ENCODE results near the gene ADK.
"Not testable (repeated sequence)": the region's sequence is repeated elsewhere in the genome, so short reads cannot be mapped to it uniquely, and the experiment has no call there.

The ADK gene

GRCh38 chr10:74145133-74145532 lies 5.9 kb upstream of the ADK start:
- FAIRE-seq (no peak), DNase-seq (ENCODE audit: low spot score) (no peak)

DNA sequence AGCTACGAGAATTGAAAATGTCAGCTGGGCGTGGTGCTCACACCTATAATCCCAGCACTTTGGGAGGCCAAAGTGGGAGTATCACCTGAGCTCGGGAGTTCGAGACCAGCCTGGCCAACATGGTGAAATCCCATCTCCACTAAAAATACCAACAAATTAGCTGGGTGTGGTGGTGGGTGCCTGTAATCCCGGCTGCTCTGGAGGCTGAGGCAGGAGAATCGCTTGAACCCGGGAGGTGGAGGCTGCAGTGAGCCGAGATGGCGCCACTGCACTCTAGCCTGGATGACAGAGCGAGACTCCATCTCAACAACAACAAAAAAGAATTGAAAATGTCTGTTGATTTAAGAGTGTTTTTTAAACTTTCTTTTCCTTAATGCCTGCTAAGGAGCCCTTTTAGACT lies 4.0 kb upstream of the ADK start:
- not testable (repeated sequence) for FAIRE-seq; DNase-seq (ENCODE audit: low spot score)

GRCh38 chr10:74150204-74150989 lies 624 bp upstream of the ADK start, which contains the start of gene AP3M1:
TSS of gene AP3M1 (minus strand) at chr10:74150828. CDS start at chr10:74138379, 12,449 bp downstream.
- peak; percentile 90 for DNase-seq (ENCODE audit: low spot score)
- FAIRE-seq: no peak

DNA sequence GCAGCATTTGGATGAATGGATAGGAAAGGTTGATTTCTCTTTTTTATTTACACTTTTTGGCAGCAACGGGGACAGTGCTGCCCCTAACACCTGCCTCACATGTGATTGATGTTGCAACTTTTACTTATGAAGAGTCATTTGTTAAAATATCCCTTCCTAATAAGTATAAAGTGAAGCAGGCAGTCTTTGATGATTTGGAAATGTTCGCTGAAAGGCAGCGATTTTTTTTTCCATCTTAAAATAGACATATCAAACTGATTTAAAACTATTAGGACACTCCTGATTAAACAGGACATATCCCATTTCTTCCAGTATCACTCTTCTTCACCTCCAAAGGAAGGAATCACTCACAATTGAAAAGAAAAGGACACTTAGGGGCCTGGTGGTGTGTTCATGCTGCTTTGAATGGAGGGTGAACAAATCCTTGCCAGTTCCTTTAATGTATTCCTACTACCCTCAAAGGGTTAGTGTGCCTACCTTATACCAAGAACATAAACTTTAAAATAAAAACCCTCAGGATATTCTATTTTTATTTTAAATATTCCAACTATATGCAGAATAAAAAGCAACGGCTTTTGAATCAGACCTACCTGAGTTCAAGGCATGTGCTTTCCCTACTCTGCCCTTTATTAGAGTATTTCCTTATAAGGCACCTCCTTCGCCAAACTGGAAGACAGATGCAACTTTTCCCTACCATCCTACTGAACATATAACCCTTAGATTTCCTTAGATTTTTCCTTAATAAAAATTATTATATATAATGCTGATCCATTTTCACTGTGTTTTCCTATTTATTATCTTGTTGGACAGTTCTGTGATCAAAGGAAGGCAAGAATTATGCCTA lies 1.1 kb downstream of the ADK start:
- FAIRE-seq: no peak

GRCh38 chr10:74153123-74153522 lies 2.1 kb downstream of the ADK start:
- peak; percentile 26 for DNase-seq (ENCODE audit: low spot score)
- FAIRE-seq: no peak

More for the DNA sequence above, 1.1 kb downstream of the ADK start:
- DNase-seq (ENCODE audit: low spot score): peak; percentile 5

- no peak for FAIRE-seq
- DNase-seq (ENCODE audit: low spot score): no peak
Observed at GRCh38 chr10:74153676-74154075, 2.7 kb downstream of the ADK start.

DNA sequence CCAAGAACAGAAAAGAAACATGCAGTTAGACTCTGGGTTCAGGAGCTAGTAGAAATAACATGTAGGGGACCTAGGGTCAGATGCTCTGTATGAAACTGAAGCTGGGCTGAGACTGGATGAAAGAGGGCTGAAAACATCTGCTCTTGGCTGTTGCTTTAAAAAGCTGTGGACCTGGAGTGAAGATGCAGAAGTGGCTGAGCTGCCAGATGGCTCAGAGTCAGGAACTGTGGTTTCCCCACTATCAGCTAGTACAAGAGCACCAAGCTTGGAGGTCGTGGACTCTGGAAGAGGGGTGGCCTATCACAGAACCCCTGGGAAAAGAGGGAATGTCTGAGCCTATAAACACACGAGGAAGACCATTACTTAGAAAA lies 5.9 kb downstream of the ADK start:
- DNase-seq (ENCODE audit: low spot score): no peak
- FAIRE-seq: no peak

DNA sequence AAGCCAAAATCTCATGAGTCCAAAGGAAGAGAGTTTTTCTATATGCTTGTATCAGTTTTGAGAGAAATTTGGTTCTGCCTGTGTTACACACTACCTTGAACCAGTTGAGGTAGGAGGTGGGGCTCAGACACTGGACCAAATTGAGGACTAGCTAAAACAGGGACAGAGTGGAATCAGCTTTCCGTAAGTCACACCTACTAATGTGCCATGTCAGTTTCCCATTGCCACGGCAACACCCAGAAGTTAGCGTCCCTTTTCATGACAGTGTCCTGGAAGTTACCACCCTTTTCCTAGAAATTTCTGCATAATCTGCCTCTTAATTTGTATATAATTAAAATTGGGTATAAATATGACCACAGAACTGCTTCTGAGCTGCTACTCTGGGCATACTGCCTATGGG lies 9.0 kb downstream of the ADK start:
- FAIRE-seq (no peak), DNase-seq (ENCODE audit: low spot score) (no peak)

- no peak for FAIRE-seq
Observed at GRCh38 chr10:74163319-74164068, 12.5 kb downstream of the ADK start.

DNA sequence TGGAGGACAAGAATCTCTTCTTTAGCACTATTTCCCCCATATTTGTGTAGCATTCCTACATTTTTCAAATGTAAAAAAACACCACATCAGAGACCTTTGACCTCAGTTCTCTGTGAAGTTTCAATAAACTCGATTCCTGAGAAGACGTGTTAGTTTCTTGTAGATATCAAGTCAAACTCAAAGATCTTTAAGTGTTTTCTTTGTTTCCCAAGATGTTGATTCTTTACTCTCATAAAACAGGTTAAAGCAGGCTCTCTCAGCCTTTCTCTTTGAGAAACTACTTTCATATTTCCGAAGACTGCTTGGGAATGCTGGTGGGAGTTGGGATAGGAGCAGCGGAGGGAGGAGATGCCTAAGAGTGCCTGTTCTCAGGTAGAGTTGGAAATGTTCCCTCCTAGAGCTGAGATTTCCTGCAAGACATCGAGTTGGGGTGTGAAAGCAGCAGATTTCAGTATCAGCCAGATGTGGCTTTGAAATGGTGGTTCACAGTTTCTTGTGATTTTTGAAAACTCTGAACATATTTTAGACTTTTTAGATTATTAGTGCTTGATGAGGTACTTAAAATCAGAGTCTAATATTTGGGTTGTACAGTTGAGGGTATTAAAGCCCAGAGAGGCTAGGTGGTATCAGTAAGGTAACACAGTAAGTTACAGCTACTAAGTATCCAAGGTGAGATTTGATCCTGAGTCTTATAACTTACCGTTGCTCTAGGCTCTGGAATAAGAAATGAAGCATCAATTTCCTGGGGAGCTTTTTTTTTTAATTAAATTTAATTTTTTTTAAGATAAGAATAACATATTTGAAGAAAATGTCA lies 13.9 kb downstream of the ADK start:
- FAIRE-seq (no peak), DNase-seq (ENCODE audit: low spot score) (no peak)

More at GRCh38 chr10:74163319-74164068, 12.5 kb downstream of the ADK start:
- no peak for DNase-seq (ENCODE audit: low spot score)

DNA sequence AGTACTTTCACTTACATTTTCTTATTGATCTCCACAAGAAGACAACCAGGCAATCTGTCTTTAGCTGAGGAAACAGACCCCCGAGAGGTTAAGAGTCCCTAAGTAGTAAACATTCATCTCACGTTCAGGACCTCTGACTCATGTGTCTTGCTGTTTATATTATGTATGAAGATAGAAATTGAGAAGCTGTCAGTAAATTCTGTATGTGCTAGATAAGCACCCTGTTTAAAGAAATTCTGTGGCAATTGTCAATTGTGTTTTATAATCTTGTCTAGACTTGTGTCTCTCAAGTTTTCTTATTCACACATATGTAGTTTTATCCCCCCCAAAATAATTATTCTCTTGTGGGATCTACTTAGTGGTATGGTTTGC lies 14.5 kb downstream of the ADK start:
- FAIRE-seq (no peak), DNase-seq (ENCODE audit: low spot score) (no peak)

- FAIRE-seq (no peak), DNase-seq (ENCODE audit: low spot score) (no peak)
Observed at GRCh38 chr10:74167443-74167842, 16.4 kb downstream of the ADK start.

DNA sequence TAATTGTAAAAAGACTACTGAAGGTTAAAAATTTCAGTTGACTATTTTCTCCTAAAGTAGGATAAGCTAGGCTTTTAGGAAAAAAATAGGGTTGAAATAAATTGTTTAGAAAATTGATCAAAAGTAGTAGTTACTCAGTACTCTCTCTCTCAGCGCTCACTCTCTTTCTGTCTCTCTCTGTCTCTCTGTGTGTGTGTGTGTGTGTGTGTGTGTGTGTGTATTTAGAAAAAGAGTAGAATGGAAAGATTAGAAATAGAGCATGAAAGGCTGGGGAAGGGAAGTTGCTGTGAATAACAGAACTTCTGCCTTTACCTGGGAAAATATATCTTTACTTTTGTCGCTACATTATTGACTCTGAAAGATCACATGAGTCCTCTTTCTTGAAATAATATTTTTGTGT lies 20.6 kb downstream of the ADK start:
- no peak for FAIRE-seq

DNA sequence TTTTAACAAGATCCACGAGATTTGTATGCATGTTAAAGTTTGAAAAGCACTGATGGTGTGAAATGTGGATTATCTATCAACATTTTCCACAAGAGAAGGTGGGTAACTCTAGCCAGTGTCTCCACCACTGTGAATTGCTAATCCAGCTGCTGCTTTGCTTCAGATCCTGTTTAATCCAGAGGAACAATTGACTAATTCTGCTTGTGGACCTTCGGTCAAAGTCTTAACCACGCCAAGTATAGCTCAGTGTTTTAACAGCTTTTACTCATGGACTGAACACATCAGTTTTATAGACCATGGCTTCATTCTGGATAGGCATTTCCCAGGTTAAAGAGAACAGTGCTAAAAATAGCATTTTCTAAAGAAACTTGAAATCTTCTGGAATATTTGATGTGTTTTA lies 23.5 kb downstream of the ADK start:
- FAIRE-seq (no peak), DNase-seq (ENCODE audit: low spot score) (no peak)

More for the DNA sequence above, 20.6 kb downstream of the ADK start:
- DNase-seq (ENCODE audit: low spot score): no peak

DNA sequence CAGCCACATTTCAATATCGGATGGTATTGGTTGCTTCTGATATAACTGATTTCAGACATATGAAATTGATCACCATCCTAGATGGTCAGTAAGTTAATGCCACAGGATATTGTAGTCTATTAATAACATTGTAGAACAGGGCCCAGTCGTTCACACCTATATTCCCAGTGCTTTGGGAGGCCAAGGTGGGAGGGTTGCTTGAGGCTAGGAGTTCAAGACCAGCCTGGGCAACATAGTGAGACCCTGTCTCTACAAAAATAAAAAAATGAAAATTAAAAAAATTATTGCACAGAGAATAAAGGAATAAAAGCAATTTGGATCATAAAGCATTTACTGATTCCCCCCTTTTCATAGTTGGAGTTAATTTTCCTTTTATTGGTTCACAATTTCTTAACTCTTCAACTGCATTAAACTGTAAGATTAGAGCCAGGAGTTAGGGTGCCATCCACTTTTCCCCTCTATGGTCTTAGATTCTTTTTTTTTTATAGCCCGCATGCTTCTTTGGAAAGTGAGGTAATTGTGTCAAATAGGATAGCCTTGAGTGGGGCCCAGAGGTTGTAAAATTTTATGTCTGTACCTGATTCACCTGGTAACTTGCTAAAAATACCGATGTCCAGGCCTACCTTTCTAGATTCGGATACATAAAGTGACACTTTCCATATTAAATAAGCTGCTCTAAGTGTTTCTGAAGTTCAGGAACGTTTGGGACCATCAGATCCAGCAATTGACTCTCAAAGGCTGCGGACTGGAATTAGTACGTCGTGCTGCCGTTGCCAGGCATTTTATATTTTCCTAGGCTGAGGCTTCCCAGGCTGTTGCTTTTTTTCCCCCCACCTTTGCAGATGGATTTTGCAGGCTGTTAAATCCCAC lies 24.7 kb downstream of the ADK start:
- DNase-seq (ENCODE audit: low spot score) (no peak), FAIRE-seq (no peak)

DNA sequence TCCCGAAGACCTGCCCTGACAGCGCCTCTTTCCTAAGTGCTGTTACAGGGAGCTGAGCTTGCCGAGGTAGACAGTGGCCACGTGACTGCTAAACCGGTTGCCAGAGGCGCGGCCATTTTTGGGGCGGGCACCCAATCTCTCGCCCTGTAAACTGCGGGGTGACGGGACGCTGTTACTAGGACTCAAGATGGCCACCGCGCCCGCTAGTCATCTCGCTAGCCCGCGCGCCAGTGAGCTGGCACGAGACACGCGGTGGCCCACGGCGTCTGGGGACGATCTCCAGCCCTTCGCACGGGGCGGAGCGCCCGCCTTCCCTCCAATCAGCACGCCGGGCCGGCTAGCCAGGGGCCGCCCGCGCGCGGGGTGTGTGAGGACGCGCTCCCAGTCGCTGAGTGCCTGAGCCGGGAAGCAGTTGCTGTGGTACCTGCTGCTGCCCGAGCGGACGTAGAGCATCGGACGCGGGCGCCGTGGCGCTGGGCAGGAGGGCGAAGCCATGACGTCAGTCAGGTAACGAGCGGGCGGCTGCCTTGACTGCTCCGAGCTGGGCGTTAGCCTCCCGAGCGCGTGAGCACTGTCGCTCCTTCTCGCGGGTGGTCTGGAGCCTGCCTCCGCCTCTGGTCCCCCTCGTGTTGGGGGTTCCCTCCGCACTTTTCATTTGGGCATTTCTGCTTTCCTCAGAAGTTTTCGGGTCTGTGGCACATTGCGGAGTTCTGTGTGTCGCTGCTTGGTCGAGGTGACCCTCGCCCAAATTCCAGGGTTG lies 25.5 kb downstream of the ADK start:
- FAIRE-seq (peak; percentile 66), DNase-seq (ENCODE audit: low spot score) (peak; percentile 96)

DNA sequence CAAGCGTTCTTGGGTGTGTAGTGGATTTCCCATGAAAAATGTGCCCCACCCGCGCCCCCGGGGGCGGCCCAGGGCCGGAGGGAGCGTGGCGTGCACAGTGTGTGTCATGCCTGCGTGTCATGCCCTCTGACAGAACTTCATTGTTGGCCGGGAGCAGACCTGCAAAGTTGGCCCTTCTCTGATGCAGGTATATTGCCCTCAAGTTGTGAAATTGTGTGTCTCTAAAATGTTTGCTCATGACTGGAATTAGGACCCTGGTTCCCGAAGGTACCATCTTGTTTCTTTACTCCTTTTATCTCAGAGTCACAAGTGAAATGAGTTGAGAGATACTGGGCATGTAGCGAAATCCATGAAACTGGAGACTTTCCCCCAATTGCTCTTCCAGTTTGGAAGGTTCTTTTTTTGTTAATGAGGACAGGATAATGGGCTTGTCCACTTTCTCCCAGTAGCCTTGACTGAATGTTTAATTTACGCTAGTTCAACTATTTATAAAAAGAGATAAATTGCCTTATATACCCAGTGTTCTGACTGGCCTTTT lies 26.2 kb downstream of the ADK start:
- DNase-seq (ENCODE audit: low spot score) (peak; percentile 53), FAIRE-seq (no peak)

DNA sequence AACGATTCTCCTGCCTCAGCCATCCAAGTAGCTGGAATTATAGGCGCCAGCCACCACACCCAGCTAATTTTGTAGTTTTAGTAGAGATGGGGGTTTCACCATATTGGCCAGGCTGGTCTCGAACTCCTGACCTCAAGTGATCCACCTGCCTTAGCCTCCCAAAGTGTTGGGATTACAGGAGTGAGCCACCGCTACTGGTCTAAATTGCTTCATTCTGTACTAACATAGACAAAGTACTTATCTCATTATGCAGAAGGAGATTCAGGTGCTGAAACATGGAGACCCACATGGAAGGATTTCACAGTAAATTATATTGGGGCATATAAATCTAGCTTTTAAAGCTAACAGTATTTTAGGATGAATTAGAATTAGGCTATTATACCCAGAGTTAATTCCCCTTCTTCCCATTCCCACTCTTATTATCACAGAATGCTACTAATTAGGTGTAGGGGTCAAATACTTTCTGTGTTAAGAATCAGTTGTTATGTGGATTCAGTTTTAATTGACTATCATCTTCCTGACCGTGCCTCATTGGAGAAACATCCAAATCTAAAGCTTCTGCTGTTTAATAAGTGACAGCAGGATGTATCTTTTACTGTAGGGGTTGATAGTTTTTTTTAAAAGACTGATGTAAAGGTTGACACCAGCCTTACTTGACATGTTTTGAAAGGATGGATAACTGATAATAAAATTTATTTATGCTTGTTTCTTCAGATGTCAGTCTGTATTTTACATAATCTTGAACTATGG lies 27.2 kb downstream of the ADK start:
- no peak for DNase-seq (ENCODE audit: low spot score)
- FAIRE-seq: no peak
